Thyroid gland (tissue), 4 donors: ENCODE data around the gene ATF7.

Experiments used
- POLR2A ChIP-seq, 2 donors: fragments of 450-650 bp; IDR thresholded peaks; one replicate each; pipeline ENCODE4 v1.6.1; 2017; ENCODE audit warnings: antibody characterized with exemption in 2 of 2, mild to moderate bottlenecking in 2 of 2, moderate library complexity in 1 of 2
- TF ChIP-seq, protein P1 (sequence below), 6 experiments: fragments of 200-600 bp in 3 of 6; fragments of 450-650 bp in 3 of 6; sonication (generic) in 3 of 6; IDR thresholded peaks; one replicate each; pipeline ENCODE4 v1.5.1; 2016 to 2019; ENCODE audit warnings: antibody characterized with exemption in 6 of 6, mild to moderate bottlenecking in 2 of 6, inconsistent platforms in 1 of 6, moderate library complexity in 1 of 6

DNA sequence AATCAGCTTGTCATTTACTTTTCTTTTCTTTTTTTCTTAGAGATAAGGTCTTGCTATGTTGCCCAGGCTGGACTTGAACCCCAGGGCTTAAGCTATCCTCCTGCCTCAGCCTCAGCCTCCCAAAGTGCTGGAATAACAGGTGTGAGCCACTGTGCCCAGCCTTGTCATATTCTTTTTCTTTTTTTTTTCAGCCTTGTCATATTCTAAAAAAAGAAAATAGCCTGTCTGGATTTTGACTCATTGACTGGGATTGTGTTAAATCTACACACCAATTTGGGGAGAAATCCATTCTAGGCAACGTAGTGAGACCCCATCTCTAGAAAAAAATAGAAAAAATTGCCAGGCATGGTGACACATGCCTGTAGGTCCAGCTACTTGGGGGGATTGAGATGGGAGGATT lies 25.6 kb upstream of the ATF7 start:
- TF ChIP-seq, protein P1, sequence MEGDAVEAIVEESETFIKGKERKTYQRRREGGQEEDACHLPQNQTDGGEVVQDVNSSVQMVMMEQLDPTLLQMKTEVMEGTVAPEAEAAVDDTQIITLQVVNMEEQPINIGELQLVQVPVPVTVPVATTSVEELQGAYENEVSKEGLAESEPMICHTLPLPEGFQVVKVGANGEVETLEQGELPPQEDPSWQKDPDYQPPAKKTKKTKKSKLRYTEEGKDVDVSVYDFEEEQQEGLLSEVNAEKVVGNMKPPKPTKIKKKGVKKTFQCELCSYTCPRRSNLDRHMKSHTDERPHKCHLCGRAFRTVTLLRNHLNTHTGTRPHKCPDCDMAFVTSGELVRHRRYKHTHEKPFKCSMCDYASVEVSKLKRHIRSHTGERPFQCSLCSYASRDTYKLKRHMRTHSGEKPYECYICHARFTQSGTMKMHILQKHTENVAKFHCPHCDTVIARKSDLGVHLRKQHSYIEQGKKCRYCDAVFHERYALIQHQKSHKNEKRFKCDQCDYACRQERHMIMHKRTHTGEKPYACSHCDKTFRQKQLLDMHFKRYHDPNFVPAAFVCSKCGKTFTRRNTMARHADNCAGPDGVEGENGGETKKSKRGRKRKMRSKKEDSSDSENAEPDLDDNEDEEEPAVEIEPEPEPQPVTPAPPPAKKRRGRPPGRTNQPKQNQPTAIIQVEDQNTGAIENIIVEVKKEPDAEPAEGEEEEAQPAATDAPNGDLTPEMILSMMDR (IDR thresholded peaks at IDR 0.05) = no peak
- TF ChIP-seq POLR2A (IDR thresholded peaks at IDR 0.05) = no peak
